SU-DHL-6 (cell line): ENCODE data around the gene DSCAML1.

ENCODE experiments used
- CTCF ChIP-seq: fragments of 200-600 bp; sonication (generic); IDR thresholded peaks from one replicate; pipeline ENCODE4 v1.5.1; 2017; ENCODE audit warnings: antibody characterized with exemption, mild to moderate bottlenecking, low read length, moderate library complexity; ENCODE audit not compliant: insufficient read depth, poor library complexity, severe bottlenecking
- EZH2phosphoT487 ChIP-seq: fragments of 200-600 bp; sonication (generic), shearing (Covaris generic); conservative IDR thresholded peaks from 2 replicates; pipeline ENCODE4 v1.6.1; 2018; ENCODE audit warnings: mild to moderate bottlenecking, antibody characterized with exemption, low read length, moderate library complexity, mixed read lengths

- TF ChIP-seq CTCF (no peak), EZH2phosphoT487 (no peak)
Observed at GRCh38 chr11:117535201-117535849, 261.7 kb downstream of the DSCAML1 start.
